IMR-90 (cell line): Measurements from ENCODE around the gene TBC1D24. TPM values are rescaled to one million over a fixed set of nuclear protein-coding genes. Genes with fewer than 3 reads are reported as not detected.

Source experiments
- ATAC-seq: fragments of 200-7000 bp; cut with Tn5 transposase; 2 replicates; pipeline ENCODE4 v1.9.1; 2020; ENCODE audit warnings: low read depth, mild to moderate bottlenecking, moderate library complexity
- BruUV-seq: library from RNA; stranded (reverse); fragments of 400-500 nt; replicated peaks from 2 replicates; lab custom pipeline; 2021; lab: Mats Ljungman, UMichigan
- CTCF ChIA-PET: fragments of 300-600 bp; formaldehyde crosslinking; extraction: SDS; loops from one replicate; lab custom pipeline; 2021; ENCODE audit warnings: antibody characterized with exemption; lab: Yijun Ruan, JAX
- POLR2A ChIA-PET: fragments of 300-600 bp; sonication (Branson Sonifier 250); formaldehyde crosslinking; loops from one replicate; lab custom pipeline; 2022; ENCODE audit warnings: antibody characterized with exemption; ENCODE audit not compliant: unreplicated experiment; lab: Charles Lee
- DNase-seq: peaks from one replicate; pipeline ENCODE4 v3.0.0; 2013
- H2AFZ ChIP-seq: replicated peaks from 2 replicates; pipeline ENCODE3; 2013; ENCODE audit warnings: low read length, mild to moderate bottlenecking; ENCODE audit not compliant: poor library complexity
- H2AK5ac ChIP-seq: 2 replicates; pipeline ENCODE4 v1.6.1; 2013; ENCODE audit warnings: low read depth, low read length, inconsistent platforms
- H2AK9ac ChIP-seq: replicated peaks from 2 replicates; pipeline ENCODE3; 2013; ENCODE audit warnings: mild to moderate bottlenecking, low read depth, low read length, moderate library complexity; ENCODE audit not compliant: poor library complexity
- H2BK120ac ChIP-seq: 2 replicates; pipeline ENCODE4 v1.6.1; 2013; ENCODE audit warnings: low read depth, low read length, inconsistent platforms
- H2BK15ac ChIP-seq: 3 replicates; pipeline ENCODE4 v1.6.1; 2013; ENCODE audit warnings: low read depth, low read length, inconsistent platforms
- H2BK20ac ChIP-seq: 2 replicates; pipeline ENCODE4 v1.6.1; 2013; ENCODE audit warnings: low read depth, mild to moderate bottlenecking, inconsistent platforms, low read length, moderate library complexity
- H2BK5ac ChIP-seq: 2 replicates; pipeline ENCODE4 v1.6.1; 2013; ENCODE audit warnings: mild to moderate bottlenecking, low read depth, low read length, inconsistent platforms; ENCODE audit not compliant: poor library complexity, severe bottlenecking
- H3K14ac ChIP-seq: replicated peaks from 2 replicates; pipeline ENCODE4 v1.6.1; 2013; ENCODE audit warnings: low read depth, low read length, inconsistent platforms
- H3K18ac ChIP-seq: 2 replicates; pipeline ENCODE4 v1.6.1; 2013; ENCODE audit warnings: low read depth, low read length, control low read depth
- H3K23ac ChIP-seq: 2 replicates; pipeline ENCODE4 v1.6.1; 2013; ENCODE audit warnings: low read depth, low read length, inconsistent platforms
- H3K27ac ChIP-seq: 2 replicates; pipeline ENCODE4 v1.5.1; 2013; ENCODE audit warnings: mild to moderate bottlenecking, control low read depth, low read length; ENCODE audit not compliant: insufficient read depth
- H3K27me3 ChIP-seq: 2 replicates; pipeline ENCODE4 v1.6.1; 2013; ENCODE audit warnings: low read length; ENCODE audit not compliant: control insufficient read depth, insufficient read depth
- H3K36me3 ChIP-seq: 2 replicates; pipeline ENCODE4 v1.6.1; 2013; ENCODE audit warnings: low read length, mixed read lengths; ENCODE audit not compliant: control insufficient read depth, insufficient read depth
- H3K4ac ChIP-seq: 2 replicates; pipeline ENCODE4 v1.6.1; 2013; ENCODE audit warnings: low read depth, low read length, inconsistent platforms
- H3K4me1 ChIP-seq: 2 replicates; pipeline ENCODE4 v1.6.1; 2013; ENCODE audit warnings: low read length, mixed read lengths; ENCODE audit not compliant: control insufficient read depth, insufficient read depth
- H3K4me2 ChIP-seq: 2 replicates; pipeline ENCODE4 v1.6.1; 2013; ENCODE audit warnings: low read depth, mild to moderate bottlenecking, control low read depth, low read length, moderate library complexity
- H3K4me3 ChIP-seq: 2 replicates; pipeline ENCODE4 v1.5.1; 2013; ENCODE audit warnings: low read depth, mild to moderate bottlenecking, control low read depth, low read length, moderate library complexity; ENCODE audit not compliant: insufficient read depth
- H3K56ac ChIP-seq: 2 replicates; pipeline ENCODE4 v1.6.1; 2013; ENCODE audit warnings: low read length, inconsistent platforms; ENCODE audit not compliant: insufficient read depth; ENCODE audit errors: extremely low read depth
- H3K79me1 ChIP-seq, 2 experiments: 2 replicates each; pipeline ENCODE4 v1.6.1; 2013; ENCODE audit warnings: low read length in 2 of 2, inconsistent platforms in 1 of 2, low read depth in 1 of 2
- H3K9ac ChIP-seq: 2 replicates; pipeline ENCODE4 v1.6.1; 2013; ENCODE audit warnings: low read depth, low read length, control low read depth
- H3K9me1 ChIP-seq: 2 replicates; pipeline ENCODE4 v1.6.1; 2013; ENCODE audit warnings: low read length, inconsistent platforms; ENCODE audit not compliant: insufficient read depth
- H3K9me3 ChIP-seq: 2 replicates; pipeline ENCODE4 v1.6.1; 2013; ENCODE audit warnings: low read length; ENCODE audit not compliant: control insufficient read depth, insufficient read depth
- H4K20me1 ChIP-seq: 2 replicates; pipeline ENCODE4 v1.6.1; 2013; ENCODE audit warnings: low read length, inconsistent platforms; ENCODE audit not compliant: insufficient read depth
- H4K5ac ChIP-seq: 2 replicates; pipeline ENCODE4 v1.6.1; 2013; ENCODE audit warnings: mild to moderate bottlenecking, low read depth, low read length, control low read depth
- H4K8ac ChIP-seq, 2 experiments: 2 replicates each; pipeline ENCODE4 v1.6.1; 2013; ENCODE audit warnings: low read depth in 2 of 2, low read length in 2 of 2, control low read depth in 1 of 2, inconsistent platforms in 1 of 2
- H4K91ac ChIP-seq: 2 replicates; pipeline ENCODE4 v1.6.1; 2013; ENCODE audit warnings: low read depth, low read length, inconsistent platforms; ENCODE audit not compliant: insufficient read depth
- BHLHE40 ChIP-seq: fragments of 150-350 bp; IDR thresholded peaks from 2 replicates; pipeline ENCODE4 v1.6.1; 2016; ENCODE audit warnings: mild to moderate bottlenecking, low read depth, low read length
- CEBPB ChIP-seq: IDR thresholded peaks from 2 replicates; pipeline ENCODE4 v1.6.1; 2012; ENCODE audit warnings: low read depth, low read length, improper control_type of control experiment
- CHD1 ChIP-seq: IDR thresholded peaks from 2 replicates; pipeline ENCODE4 v1.6.1; 2012; ENCODE audit warnings: low read depth, low read length, improper control_type of control experiment
- FOS ChIP-seq: fragments of 150-350 bp; IDR thresholded peaks from 2 replicates; pipeline ENCODE4 v1.6.1; 2016; ENCODE audit warnings: low read depth, low read length
- MAFK ChIP-seq: IDR thresholded peaks from 2 replicates; pipeline ENCODE4 v1.6.1; 2012; ENCODE audit warnings: low read depth, low read length, improper control_type of control experiment
- MXI1 ChIP-seq: IDR thresholded peaks from 2 replicates; pipeline ENCODE4 v1.6.1; 2012; ENCODE audit warnings: low read depth, mild to moderate bottlenecking, low read length, moderate library complexity, borderline replicate concordance
- NFE2L2 ChIP-seq: fragments of 150-350 bp; IDR thresholded peaks from 2 replicates; pipeline ENCODE4 v1.6.1; 2016; ENCODE audit warnings: low read depth, mild to moderate bottlenecking, low read length
- POLR2A ChIP-seq: IDR thresholded peaks from 2 replicates; pipeline ENCODE4 v1.6.1; 2012; ENCODE audit warnings: mild to moderate bottlenecking, low read depth, low read length
- RAD21 ChIP-seq: IDR thresholded peaks from 2 replicates; pipeline ENCODE4 v1.6.1; 2012; ENCODE audit warnings: low read length, improper control_type of control experiment
- RCOR1 ChIP-seq: IDR thresholded peaks from 2 replicates; pipeline ENCODE4 v1.6.1; 2012; ENCODE audit warnings: mild to moderate bottlenecking, low read length, improper control_type of control experiment; ENCODE audit not compliant: insufficient replicate concordance
- RFX5 ChIP-seq: IDR thresholded peaks from 2 replicates; pipeline ENCODE4 v1.8.0; 2012; ENCODE audit warnings: low read depth, mild to moderate bottlenecking, low read length, moderate library complexity
- SMC3 ChIP-seq: fragments of 150-350 bp; IDR thresholded peaks from 2 replicates; pipeline ENCODE4 v1.6.1; 2016; ENCODE audit warnings: low read depth, mild to moderate bottlenecking, antibody characterized with exemption, low read length, moderate library complexity
- WGBS, 2 experiments: methylation state at CpG; one replicate each; pipeline versions ENCODE4 v1.1.5 to v1.1.7; 2013; ENCODE audit warnings: missing lambda C conversion rate in 2 of 2; ENCODE audit not compliant: insufficient read length in 1 of 2; ENCODE audit errors: extremely low coverage in 2 of 2; 5-methylcytosine and 5-hydroxymethylcytosine counted together
- dilution Hi-C: fragments of 300-500 bp; cut with HindIII; formaldehyde crosslinking; loops from one replicate; pipeline ENCODE4 v1.14.3; 2018; ENCODE audit warnings: low sequenced_read_pairs; ENCODE audit not compliant: unreplicated experiment
- in situ Hi-C: fragments of 300-500 bp; cut with MboI; formaldehyde crosslinking; loops from 3 replicates; pipeline ENCODE4 v1.14.3; 2019; ENCODE audit warnings: low sequenced_read_pairs, inconsistent platforms, mixed read lengths
- intact Hi-C: fragments of 100-400 bp; cut with micrococcal nuclease; formaldehyde crosslinking; loops from 2 replicates; pipeline ENCODE4 v1.10.0; 2022
- polyA plus RNA-seq, 3 experiments: library from polyadenylated mRNA; depleted of rRNA; stranded (reverse); fragments of >200 nt; gene quantifications; 2 replicates each; pipeline ENCODE4 v1.2.3, GENCODE V29; 2012; ENCODE audit warnings: low replicate concordance in 1 of 3
- total RNA-seq: library from RNA; depleted of rRNA; stranded (reverse); fragments of >200 nt; gene quantifications from 2 replicates; pipeline ENCODE4 v1.2.3, GENCODE V29; 2012
- TF ChIP-seq, protein P1 (sequence below): fragments of 150-350 bp; IDR thresholded peaks from 2 replicates; pipeline ENCODE4 v1.6.1; 2017; ENCODE audit warnings: mild to moderate bottlenecking, antibody characterized with exemption, low read length, low read depth
- TF ChIP-seq, protein P2 (sequence below): fragments of 150-350 bp; IDR thresholded peaks from 2 replicates; pipeline ENCODE4 v1.6.1; 2016; ENCODE audit warnings: low read depth, mild to moderate bottlenecking, low read length, moderate library complexity, borderline replicate concordance
- TF ChIP-seq, protein P3 (sequence below): conservative IDR thresholded peaks from 2 replicates; pipeline ENCODE4 v1.5.1; 2012; ENCODE audit warnings: mild to moderate bottlenecking, low read depth, low read length, improper control_type of control experiment

The TBC1D24 gene
- total and polyA plus RNA-seq, 2 of the 4 experiments (the other 2 are of a cell fraction) = 7.5 to 13.4 TPM

DNA sequence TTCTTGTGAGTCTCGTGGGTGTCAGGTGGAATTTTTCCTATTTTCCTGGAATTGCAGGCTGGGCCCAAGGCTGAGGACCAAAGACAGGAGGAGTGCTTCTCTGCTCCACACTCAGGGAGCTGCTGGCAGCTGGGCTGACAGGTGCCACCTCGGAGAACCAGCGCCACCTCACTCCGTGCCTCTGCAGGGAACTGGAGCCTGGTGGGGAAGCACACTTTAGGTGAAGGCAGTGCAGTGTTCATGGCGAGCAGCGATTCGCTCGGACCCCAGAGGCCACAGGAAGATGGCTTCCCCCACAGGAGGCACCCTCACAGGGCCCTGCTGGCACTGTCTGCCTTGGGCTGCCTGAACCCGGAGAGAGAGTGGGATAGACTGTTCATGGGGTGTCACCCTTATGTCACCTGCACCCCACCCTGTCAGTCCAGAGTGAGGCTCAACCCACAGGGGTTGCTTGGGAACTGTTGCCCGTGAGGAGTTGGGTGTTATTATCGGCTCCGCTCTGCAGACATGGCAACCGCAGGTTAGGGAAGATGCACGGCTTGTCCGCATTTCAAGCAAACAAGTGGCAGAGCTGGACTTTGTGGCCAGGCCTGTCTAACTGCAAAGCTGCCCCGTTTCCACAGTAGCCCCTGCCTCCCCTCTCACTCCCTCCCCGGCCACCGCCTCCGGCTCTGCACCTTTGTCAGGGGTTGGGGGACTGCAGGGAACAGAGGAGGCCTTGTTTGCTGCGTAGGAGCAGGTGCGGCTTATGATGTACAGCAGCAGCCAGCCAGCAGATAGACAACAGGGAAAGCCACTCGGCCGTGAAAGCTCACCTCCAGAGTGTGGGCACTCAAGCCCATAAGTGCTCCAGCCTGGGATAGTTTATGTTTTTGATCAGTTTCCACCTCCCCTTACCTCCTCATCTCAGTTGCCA is 15.5 kb downstream of the TBC1D24 start:
- no TSS peak for BruUV-seq
- no peak overlapping the region for H3K56ac ChIP-seq
- CTCF ChIA-PET = interaction anchor here (0.6 kb wide), 1 partner anchor 98 kb away, joined by 3 read pairs; no protein-coding TSS in a partner anchor
- H3K9me3 ChIP-seq = no peaks in the 10 kb centered on the region
- H4K5ac ChIP-seq = no peak overlapping the region
- in situ Hi-C loops = no loop called here
- H2AK5ac ChIP-seq = no peak overlapping the region
- H2AFZ ChIP-seq = no peak overlapping the region
- peaks cover 11 to 50% of the 10 kb centered on the region in 2 experiments for H3K79me1 ChIP-seq
- no peak overlapping the region for H3K14ac ChIP-seq
- H2AK9ac ChIP-seq = no peak overlapping the region
- H3K27ac ChIP-seq = no peak overlapping the region
- H4K20me1 ChIP-seq = peaks cover 20% of the 10 kb centered on the region
- H4K91ac ChIP-seq = no peak overlapping the region
- no peaks in the 10 kb centered on the region for H3K27me3 ChIP-seq
- H3K23ac ChIP-seq = no peak overlapping the region
- peaks cover 11% of the 10 kb centered on the region for H3K4me1 ChIP-seq
- no peak overlapping the region for H2BK20ac ChIP-seq
- H2BK5ac ChIP-seq = no peak overlapping the region
- POLR2A ChIA-PET = no interaction called here
- H4K8ac ChIP-seq = no peak overlapping the region
- no peak overlapping the region for H3K9ac ChIP-seq
- no peak for DNase-seq
- H3K9me1 ChIP-seq = peaks cover 4% of the 10 kb centered on the region; the same call in 1 of the 2 replicates
- H3K18ac ChIP-seq = no peak overlapping the region
- ATAC-seq = no peak
- H3K4ac ChIP-seq = no peak overlapping the region
- intact Hi-C loops = no loop called here
- 100% methylated on average over 5 of the region's 23 CpGs; no CpG with 5 or more reads in 1 of the 2 experiments for WGBS, 2 experiments
- dilution Hi-C loops = no loop called here
- H3K36me3 ChIP-seq = peaks cover 2% of the 10 kb centered on the region; the same call in 1 of the 2 replicates
- H3K4me3 ChIP-seq = no peak overlapping the region
- H2BK120ac ChIP-seq = no peak overlapping the region
- no peak overlapping the region for H2BK15ac ChIP-seq
- H3K4me2 ChIP-seq = no peak overlapping the region
- TF ChIP-seq RAD21 = no peak
- no peak for TF ChIP-seq CHD1
- no peak for TF ChIP-seq POLR2A
- no peak for TF ChIP-seq RFX5
- no peak for TF ChIP-seq MXI1
- no peak for TF ChIP-seq CEBPB
- TF ChIP-seq, protein P1, sequence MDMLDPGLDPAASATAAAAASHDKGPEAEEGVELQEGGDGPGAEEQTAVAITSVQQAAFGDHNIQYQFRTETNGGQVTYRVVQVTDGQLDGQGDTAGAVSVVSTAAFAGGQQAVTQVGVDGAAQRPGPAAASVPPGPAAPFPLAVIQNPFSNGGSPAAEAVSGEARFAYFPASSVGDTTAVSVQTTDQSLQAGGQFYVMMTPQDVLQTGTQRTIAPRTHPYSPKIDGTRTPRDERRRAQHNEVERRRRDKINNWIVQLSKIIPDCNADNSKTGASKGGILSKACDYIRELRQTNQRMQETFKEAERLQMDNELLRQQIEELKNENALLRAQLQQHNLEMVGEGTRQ = no peak
- TF ChIP-seq RCOR1 = no peak
- no peak for TF ChIP-seq MAFK
- no peak for TF ChIP-seq SMC3
- TF ChIP-seq, protein P2, sequence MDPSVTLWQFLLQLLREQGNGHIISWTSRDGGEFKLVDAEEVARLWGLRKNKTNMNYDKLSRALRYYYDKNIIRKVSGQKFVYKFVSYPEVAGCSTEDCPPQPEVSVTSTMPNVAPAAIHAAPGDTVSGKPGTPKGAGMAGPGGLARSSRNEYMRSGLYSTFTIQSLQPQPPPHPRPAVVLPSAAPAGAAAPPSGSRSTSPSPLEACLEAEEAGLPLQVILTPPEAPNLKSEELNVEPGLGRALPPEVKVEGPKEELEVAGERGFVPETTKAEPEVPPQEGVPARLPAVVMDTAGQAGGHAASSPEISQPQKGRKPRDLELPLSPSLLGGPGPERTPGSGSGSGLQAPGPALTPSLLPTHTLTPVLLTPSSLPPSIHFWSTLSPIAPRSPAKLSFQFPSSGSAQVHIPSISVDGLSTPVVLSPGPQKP = no peak
- TF ChIP-seq BHLHE40 = no peak
- no peak for TF ChIP-seq NFE2L2
- no peak for TF ChIP-seq FOS
- TF ChIP-seq, protein P3, sequence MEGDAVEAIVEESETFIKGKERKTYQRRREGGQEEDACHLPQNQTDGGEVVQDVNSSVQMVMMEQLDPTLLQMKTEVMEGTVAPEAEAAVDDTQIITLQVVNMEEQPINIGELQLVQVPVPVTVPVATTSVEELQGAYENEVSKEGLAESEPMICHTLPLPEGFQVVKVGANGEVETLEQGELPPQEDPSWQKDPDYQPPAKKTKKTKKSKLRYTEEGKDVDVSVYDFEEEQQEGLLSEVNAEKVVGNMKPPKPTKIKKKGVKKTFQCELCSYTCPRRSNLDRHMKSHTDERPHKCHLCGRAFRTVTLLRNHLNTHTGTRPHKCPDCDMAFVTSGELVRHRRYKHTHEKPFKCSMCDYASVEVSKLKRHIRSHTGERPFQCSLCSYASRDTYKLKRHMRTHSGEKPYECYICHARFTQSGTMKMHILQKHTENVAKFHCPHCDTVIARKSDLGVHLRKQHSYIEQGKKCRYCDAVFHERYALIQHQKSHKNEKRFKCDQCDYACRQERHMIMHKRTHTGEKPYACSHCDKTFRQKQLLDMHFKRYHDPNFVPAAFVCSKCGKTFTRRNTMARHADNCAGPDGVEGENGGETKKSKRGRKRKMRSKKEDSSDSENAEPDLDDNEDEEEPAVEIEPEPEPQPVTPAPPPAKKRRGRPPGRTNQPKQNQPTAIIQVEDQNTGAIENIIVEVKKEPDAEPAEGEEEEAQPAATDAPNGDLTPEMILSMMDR = no peak
